NOMO-1 (cell line): ENCODE measurements around the gene PEPD.

ENCODE experiments used
- DNase-seq, 2 experiments: peaks; one replicate each; lab custom pipeline; 2025; ENCODE audit not compliant: unreplicated experiment in 2 of 2; lab: John Stamatoyannopoulos, UW

PEPD gene

GRCh38 chr19:33429891-33430673, 91.5 kb downstream of the PEPD start:
- no peak for DNase-seq

GRCh38 chr19:33428627-33429125, 92.9 kb downstream of the PEPD start:
- no peak for DNase-seq

GRCh38 chr19:33427801-33428626, 93.6 kb downstream of the PEPD start:
- DNase-seq = no peak

- no peak for DNase-seq
These were observed 94.8 kb downstream of the PEPD start for GRCh38 chr19:33426621-33427361.

- no peak for DNase-seq
These were observed 97.4 kb downstream of the PEPD start for GRCh38 chr19:33424181-33424580.

- no peak for DNase-seq
These were observed 99.0 kb downstream of the PEPD start for GRCh38 chr19:33422369-33423180.

GRCh38 chr19:33421368-33421767, 100.2 kb downstream of the PEPD start:
- DNase-seq = no peak

GRCh38 chr19:33420821-33421220, 100.8 kb downstream of the PEPD start:
- no peak for DNase-seq

GRCh38 chr19:33419788-33420130, 101.8 kb downstream of the PEPD start:
- DNase-seq = no peak

GRCh38 chr19:33418871-33419787, 102.5 kb downstream of the PEPD start:
- no peak for DNase-seq

- DNase-seq = no peak
These were observed 103.1 kb downstream of the PEPD start for GRCh38 chr19:33418461-33418860.

- DNase-seq = no peak
These were observed 103.8 kb downstream of the PEPD start for GRCh38 chr19:33417751-33418150.

- peak; percentile 64 to 66 for DNase-seq
These were observed 105.0 kb downstream of the PEPD start for GRCh38 chr19:33416307-33417215.

GRCh38 chr19:33414667-33415605, 106.7 kb downstream of the PEPD start:
- DNase-seq = no peak

- no peak for DNase-seq
These were observed 107.5 kb downstream of the PEPD start for GRCh38 chr19:33413868-33414666.

- DNase-seq = no peak
These were observed 108.2 kb downstream of the PEPD start for GRCh38 chr19:33413426-33413725.
